H9 (cell line): ENCODE data around the gene MIPOL1. TPM values are rescaled to one million over a fixed set of nuclear protein-coding genes. Genes with fewer than 3 reads are reported as not detected.

Experiments
- DNase-seq: peaks from one replicate; pipeline ENCODE4 v3.0.0-alpha.2; 2017
- H2AFZ ChIP-seq: one replicate; pipeline ENCODE4 v1.6.1; 2013; ENCODE audit warnings: mild to moderate bottlenecking, low read length, control low read depth, moderate library complexity
- H2AK5ac ChIP-seq: 2 replicates; pipeline ENCODE4 v1.6.1; 2013; ENCODE audit warnings: low read length, control low read depth, mixed read lengths; ENCODE audit not compliant: insufficient read length
- H2BK120ac ChIP-seq: one replicate; pipeline ENCODE4 v1.6.1; 2013; ENCODE audit warnings: low read depth, mild to moderate bottlenecking, low read length, control low read depth, inconsistent platforms; ENCODE audit not compliant: poor library complexity, severe bottlenecking
- H2BK12ac ChIP-seq: 2 replicates; pipeline ENCODE4 v1.6.1; 2013; ENCODE audit warnings: low read length, control low read depth, mixed read lengths, low read depth; ENCODE audit not compliant: insufficient read length
- H2BK15ac ChIP-seq: 2 replicates; pipeline ENCODE4 v1.6.1; 2013; ENCODE audit warnings: low read depth, low read length, control low read depth
- H2BK20ac ChIP-seq: one replicate; pipeline ENCODE4 v1.6.1; 2013; ENCODE audit warnings: low read depth, mild to moderate bottlenecking, low read length, control low read depth, inconsistent platforms; ENCODE audit not compliant: poor library complexity, severe bottlenecking
- H2BK5ac ChIP-seq: 2 replicates; pipeline ENCODE4 v1.6.1; 2013; ENCODE audit warnings: low read length, control low read depth, mixed read lengths; ENCODE audit not compliant: insufficient read length
- H3K14ac ChIP-seq: 2 replicates; pipeline ENCODE4 v1.6.1; 2013; ENCODE audit warnings: low read length, control low read depth; ENCODE audit not compliant: insufficient read depth
- H3K18ac ChIP-seq: 2 replicates; pipeline ENCODE4 v1.6.1; 2013; ENCODE audit warnings: low read depth, mild to moderate bottlenecking, mixed read lengths, low read length, control low read depth; ENCODE audit not compliant: insufficient read length
- H3K23ac ChIP-seq: 2 replicates; pipeline ENCODE4 v1.6.1; 2013; ENCODE audit warnings: low read length, control low read depth, mixed read lengths, low read depth; ENCODE audit not compliant: insufficient read length
- H3K23me2 ChIP-seq: 2 replicates; pipeline ENCODE4 v1.6.1; 2013; ENCODE audit warnings: low read depth, mild to moderate bottlenecking, mixed read lengths, low read length, control low read depth; ENCODE audit not compliant: insufficient read length, poor library complexity, severe bottlenecking
- H3K27ac ChIP-seq: 2 replicates; pipeline ENCODE4 v1.5.1; 2013; ENCODE audit warnings: low read length, control low read depth, mixed read lengths, low read depth; ENCODE audit not compliant: insufficient read length
- H3K27me3 ChIP-seq: 2 replicates; pipeline ENCODE4 v1.6.1; 2013; ENCODE audit warnings: low read length, control low read depth, inconsistent platforms; ENCODE audit not compliant: insufficient read depth
- H3K4ac ChIP-seq: 2 replicates; pipeline ENCODE4 v1.6.1; 2013; ENCODE audit warnings: low read depth, mild to moderate bottlenecking, control low read depth, inconsistent platforms, low read length, moderate library complexity
- H3K4me1 ChIP-seq: 2 replicates; pipeline ENCODE4 v1.6.1; 2013; ENCODE audit warnings: low read length, control low read depth, inconsistent platforms; ENCODE audit not compliant: insufficient read depth
- H3K4me2 ChIP-seq: 2 replicates; pipeline ENCODE4 v1.6.1; 2013; ENCODE audit warnings: low read length, control low read depth, mixed read lengths; ENCODE audit not compliant: insufficient read length, insufficient read depth
- H3K56ac ChIP-seq: 2 replicates; pipeline ENCODE4 v1.6.1; 2013; ENCODE audit warnings: low read depth, mild to moderate bottlenecking, mixed read lengths, low read length, control low read depth; ENCODE audit not compliant: insufficient read length
- H3K79me1 ChIP-seq: 2 replicates; pipeline ENCODE4 v1.6.1; 2013; ENCODE audit warnings: low read depth, mild to moderate bottlenecking, moderate library complexity, low read length, control low read depth, inconsistent platforms; ENCODE audit not compliant: insufficient read depth, poor library complexity, severe bottlenecking
- H3K79me2 ChIP-seq: 2 replicates; pipeline ENCODE4 v1.6.1; 2013; ENCODE audit warnings: low read length, control low read depth, inconsistent platforms; ENCODE audit not compliant: insufficient read depth
- H3K9ac ChIP-seq: 2 replicates; pipeline ENCODE4 v1.6.1; 2013; ENCODE audit warnings: low read length, control low read depth, mixed read lengths; ENCODE audit not compliant: insufficient read length; ENCODE audit errors: extremely low read depth
- H3K9me3 ChIP-seq: one replicate; pipeline ENCODE4 v1.6.1; 2013; ENCODE audit warnings: low read depth, low read length, inconsistent platforms; ENCODE audit not compliant: control insufficient read depth
- H3T11ph ChIP-seq: one replicate; pipeline ENCODE4 v1.6.1; 2013; ENCODE audit warnings: mild to moderate bottlenecking, low read length, control low read depth, inconsistent platforms
- H4K20me1 ChIP-seq: one replicate; pipeline ENCODE4 v1.6.1; 2013; ENCODE audit not compliant: control insufficient read depth, insufficient read length, insufficient read depth
- H4K5ac ChIP-seq: 2 replicates; pipeline ENCODE4 v1.6.1; 2013; ENCODE audit warnings: low read depth, mild to moderate bottlenecking, mixed read lengths, low read length, control low read depth; ENCODE audit not compliant: insufficient read length
- H4K8ac ChIP-seq: replicated peaks from 2 replicates; pipeline ENCODE4 v1.6.1; 2013; ENCODE audit warnings: low read length, control low read depth, mixed read lengths, low read depth; ENCODE audit not compliant: insufficient read length
- H4K91ac ChIP-seq: 2 replicates; pipeline ENCODE4 v1.6.1; 2013; ENCODE audit warnings: low read depth, mild to moderate bottlenecking, moderate library complexity, mixed read lengths, low read length, control low read depth; ENCODE audit not compliant: insufficient read length
- H3K27ac Mint-ChIP-seq, 3 experiments: 2 replicates in 2 of 3; 3 replicates in 1 of 3; pipeline ENCODE4 v1.8.0; 2020 to 2021; ENCODE audit warnings: mixed read lengths in 3 of 3, mild to moderate bottlenecking in 1 of 3, moderate library complexity in 1 of 3
- H3K27me3 Mint-ChIP-seq: 2 replicates; pipeline ENCODE4 v1.8.0; 2021; ENCODE audit warnings: low read depth, mild to moderate bottlenecking, moderate library complexity, mixed read lengths
- H3K36me3 Mint-ChIP-seq, 3 experiments: 2 replicates in 2 of 3; 3 replicates in 1 of 3; pipeline ENCODE4 v1.8.0; 2020 to 2021; ENCODE audit warnings: low read depth in 3 of 3, mixed read lengths in 3 of 3; ENCODE audit not compliant: insufficient read depth in 1 of 3
- H3K4me1 Mint-ChIP-seq, 2 experiments: 2 replicates each; pipeline ENCODE4 v1.8.0; 2020; ENCODE audit warnings: mixed read lengths in 2 of 2
- H3K4me3 Mint-ChIP-seq, 2 experiments: 2 replicates in 1 of 2; 3 replicates in 1 of 2; pipeline ENCODE4 v1.8.0; 2020 to 2021; ENCODE audit warnings: mild to moderate bottlenecking in 2 of 2, mixed read lengths in 2 of 2, moderate library complexity in 1 of 2
- H3K9me3 Mint-ChIP-seq, 2 experiments: 2 replicates in 1 of 2; 3 replicates in 1 of 2; pipeline ENCODE4 v1.8.0; 2020; ENCODE audit warnings: mild to moderate bottlenecking in 2 of 2, mixed read lengths in 2 of 2, moderate library complexity in 1 of 2
- CTCF ChIP-seq: fragments of 200-600 bp; sonication (generic); conservative IDR thresholded peaks from 3 replicates; pipeline ENCODE4 v1.8.0; 2021; ENCODE audit warnings: antibody characterized with exemption, mild to moderate bottlenecking
- WGBS: extraction: QIAGEN DNeasy Blood & Tissue Kit; methylation state at CpG from one replicate; pipeline ENCODE4 v1.1.7; 2013; ENCODE audit warnings: missing lambda C conversion rate, low lambda C conversion rate, mixed read lengths; ENCODE audit not compliant: insufficient read length; ENCODE audit errors: extremely low coverage; 5-methylcytosine and 5-hydroxymethylcytosine counted together
- total RNA-seq: library from RNA; stranded (reverse); gene quantifications from 2 replicates; pipeline ENCODE4 v1.2.1, GENCODE V29; 2021

Gene MIPOL1
- total RNA-seq, 1 experiment from 2014 or later, result 15.6 TPM

- H2BK20ac ChIP-seq, result no peak overlapping the region
- H3K79me2 ChIP-seq, result peaks cover 2% of the 10 kb centered on the region; the same call in 1 of the 2 replicates
- H3K9ac ChIP-seq, result no peak overlapping the region
- no peak overlapping the region for H4K8ac ChIP-seq
- no peak overlapping the region for H3K4ac ChIP-seq
- no peak overlapping the region for H2AFZ ChIP-seq
- no peak overlapping the region for H2BK120ac ChIP-seq
- peaks cover 4 to 9% (median 6%) of the 10 kb centered on the region in 3 experiments for H3K36me3 Mint-ChIP-seq
- H3K27ac ChIP-seq, result no peak overlapping the region
- TF ChIP-seq CTCF, result peak; percentile 92
- no peak for DNase-seq
- H2BK12ac ChIP-seq, result no peak overlapping the region
- H3K27me3 ChIP-seq, result no peaks in the 10 kb centered on the region
- no peaks in the 10 kb centered on the region for H3K4me1 Mint-ChIP-seq
- WGBS, result no CpG with 5 or more reads among the region's 5 CpGs
- no peak overlapping the region for H3K27ac Mint-ChIP-seq
- H2AK5ac ChIP-seq, result no peak overlapping the region
- peaks cover 5% of the 10 kb centered on the region in 2 experiments for H3K9me3 Mint-ChIP-seq
- no peak overlapping the region for H3K4me3 Mint-ChIP-seq
- no peak overlapping the region for H3K23ac ChIP-seq
- H3K18ac ChIP-seq, result no peak overlapping the region
- H3K4me1 ChIP-seq, result no peaks in the 10 kb centered on the region
- no peak overlapping the region for H3T11ph ChIP-seq
- H4K91ac ChIP-seq, result no peak overlapping the region
- H3K56ac ChIP-seq, result no peak overlapping the region
- no peak overlapping the region for H4K5ac ChIP-seq
- H3K27me3 Mint-ChIP-seq, result no peaks in the 10 kb centered on the region
- H2BK15ac ChIP-seq, result no peak overlapping the region
- no peak overlapping the region for H3K14ac ChIP-seq
- H3K4me2 ChIP-seq, result no peak overlapping the region
- H3K23me2 ChIP-seq, result no peaks in the 10 kb centered on the region
- no peak overlapping the region for H2BK5ac ChIP-seq
- H3K79me1 ChIP-seq, result peaks cover under 1% of the 10 kb centered on the region
- H3K9me3 ChIP-seq, result no peaks in the 10 kb centered on the region
- H4K20me1 ChIP-seq, result no peaks in the 10 kb centered on the region
Measured at GRCh38 chr14:37230551-37231194, 32.9 kb downstream of the MIPOL1 start.
